ENCODE results near the gene HNRNPLL. TPM values are rescaled to one million over a fixed set of nuclear protein-coding genes. Genes with fewer than 3 reads are reported as not detected.

The HNRNPLL gene
- total and polyA plus RNA-seq, 7 experiments from 2014 or later = 10.1 to 66.8 (median 24.8) TPM

DNA sequence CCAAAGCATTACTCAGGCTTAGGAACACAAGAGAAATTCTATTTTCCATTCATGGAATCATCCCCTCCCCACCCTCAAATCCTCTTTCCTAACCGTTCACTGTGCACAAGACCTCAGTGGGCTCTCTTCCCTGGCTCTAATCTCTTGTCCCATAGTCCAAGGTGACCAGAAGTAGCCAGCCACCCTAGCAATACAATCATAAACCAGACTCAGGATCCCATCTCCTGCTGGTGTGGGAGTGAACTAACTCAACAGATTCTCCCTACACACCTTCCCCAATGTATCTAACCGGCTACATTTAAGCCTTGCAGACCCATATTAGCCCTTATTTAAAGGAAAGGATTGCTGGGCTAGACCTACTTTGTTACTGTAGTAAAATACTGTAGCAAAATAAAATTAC lies 45.5 kb downstream of the HNRNPLL start:
- POLR2A ChIA-PET = interaction anchor here (0.6 kb wide), 1 partner anchor 21 kb away, joined by 3 read pairs; no protein-coding TSS in a partner anchor
- H3K4me1 ChIP-seq (ENCODE audit: control insufficient read depth in 2 of 2, insufficient read depth in 2 of 2, low read length in 2 of 2) = no peaks in the 10 kb centered on the region
- peaks cover 0 to 8% (median 4%) of the 10 kb centered on the region in 7 donors for H3K4me1 Mint-ChIP-seq
- H3K27me3 ChIP-seq (ENCODE audit: control insufficient read depth in 2 of 2, insufficient read depth in 2 of 2, low read length in 2 of 2) = no peaks in the 10 kb centered on the region
- H3K27me3 Mint-ChIP-seq = no peaks in the 10 kb centered on the region
- intact Hi-C loops (cut with micrococcal nuclease) = no loop called here
- peaks cover 0 to 15% (median 11%) of the 10 kb centered on the region in 5 donors for H3K36me3 Mint-ChIP-seq
- no peak for ATAC-seq
- H3K4me3 ChIP-seq (ENCODE audit: low read length) = no peak overlapping the region
- DNase-seq = no peak
- H3K27ac Mint-ChIP-seq = no peak overlapping the region
- H3K4me3 Mint-ChIP-seq = no peak overlapping the region
- CTCF ChIA-PET = no interaction called here
- H3K36me3 ChIP-seq (ENCODE audit: control insufficient read depth in 2 of 3, insufficient read depth in 3 of 3, low read length in 3 of 3) = peaks cover 0 to 8% (median 0%) of the 10 kb centered on the region in 3 experiments
- no peaks in the 10 kb centered on the region for H3K9me3 Mint-ChIP-seq
- H3K9me3 ChIP-seq (ENCODE audit: control insufficient read depth in 2 of 3, low read length in 3 of 3) = no peaks in the 10 kb centered on the region
- no peak overlapping the region for H3K27ac ChIP-seq (ENCODE audit: low read depth, low read length)

- ATAC-seq (no peak), DNase-seq (no peak)
- CTCF ChIA-PET = interaction anchor here (1.2 kb wide), 1 partner anchor 20 kb away, joined by 6 read pairs; no protein-coding TSS in a partner anchor
- H3K27ac ChIP-seq (ENCODE audit: low read depth, low read length) = no peak overlapping the region
- POLR2A ChIA-PET = no interaction called here
- H3K9me3 ChIP-seq (ENCODE audit: control insufficient read depth in 2 of 3, low read length in 3 of 3) = no peaks in the 10 kb centered on the region
- H3K4me3 ChIP-seq (ENCODE audit: low read length) = no peak overlapping the region
- H3K27ac Mint-ChIP-seq = no peak overlapping the region
- no peaks in the 10 kb centered on the region for H3K27me3 ChIP-seq (ENCODE audit: control insufficient read depth in 2 of 2, insufficient read depth in 2 of 2, low read length in 2 of 2)
- intact Hi-C loops (cut with micrococcal nuclease) = no loop called here
- peaks cover 0 to 14% (median under 1%) of the 10 kb centered on the region in 5 donors for H3K36me3 Mint-ChIP-seq
- no peaks in the 10 kb centered on the region for H3K9me3 Mint-ChIP-seq
- H3K4me1 ChIP-seq (ENCODE audit: control insufficient read depth in 2 of 2, insufficient read depth in 2 of 2, low read length in 2 of 2) = no peaks in the 10 kb centered on the region
- no peak overlapping the region for H3K4me3 Mint-ChIP-seq
- H3K4me1 Mint-ChIP-seq = peaks cover 1 to 14% (median 10%) of the 10 kb centered on the region in 7 donors
- H3K27me3 Mint-ChIP-seq = no peaks in the 10 kb centered on the region
- peaks cover 0 to 5% (median 0%) of the 10 kb centered on the region in 3 experiments for H3K36me3 ChIP-seq (ENCODE audit: control insufficient read depth in 2 of 3, insufficient read depth in 3 of 3, low read length in 3 of 3)
These were observed 46.5 kb downstream of the HNRNPLL start for GRCh38 chr2:38556006-38556801.

GRCh38 chr2:38554973-38555595 lies 47.6 kb downstream of the HNRNPLL start:
- CTCF ChIA-PET = interaction anchor here (0.6 to 1.6 kb wide), 5 partner anchors 19 to 239 kb away, joined by 3 to 6 read pairs (median 4); no protein-coding TSS in a partner anchor
- H3K9me3 Mint-ChIP-seq = no peaks in the 10 kb centered on the region
- H3K36me3 ChIP-seq (ENCODE audit: control insufficient read depth in 2 of 3, insufficient read depth in 3 of 3, low read length in 3 of 3) = peaks cover 0 to 5% (median 0%) of the 10 kb centered on the region in 3 experiments
- intact Hi-C loops (cut with micrococcal nuclease) = no loop called here
- no peak overlapping the region for H3K27ac Mint-ChIP-seq
- peaks cover 2 to 14% (median 10%) of the 10 kb centered on the region in 7 donors for H3K4me1 Mint-ChIP-seq
- ATAC-seq (no peak), DNase-seq (no peak)
- POLR2A ChIA-PET = no interaction called here
- H3K4me3 Mint-ChIP-seq = no peak overlapping the region
- no peak overlapping the region for H3K4me3 ChIP-seq (ENCODE audit: low read length)
- H3K27me3 ChIP-seq (ENCODE audit: control insufficient read depth in 2 of 2, insufficient read depth in 2 of 2, low read length in 2 of 2) = no peaks in the 10 kb centered on the region
- H3K27me3 Mint-ChIP-seq = no peaks in the 10 kb centered on the region
- no peak overlapping the region for H3K27ac ChIP-seq (ENCODE audit: low read depth, low read length)
- peaks cover 0 to 9% (median 0%) of the 10 kb centered on the region in 5 donors for H3K36me3 Mint-ChIP-seq
- no peaks in the 10 kb centered on the region for H3K4me1 ChIP-seq (ENCODE audit: control insufficient read depth in 2 of 2, insufficient read depth in 2 of 2, low read length in 2 of 2)
- no peaks in the 10 kb centered on the region for H3K9me3 ChIP-seq (ENCODE audit: control insufficient read depth in 2 of 3, low read length in 3 of 3)

GRCh38 chr2:38553554-38553953 lies 49.2 kb downstream of the HNRNPLL start:
- Mint-ChIP-seq H3K4me1 (peaks cover 2 to 17% (median 10%) of the 10 kb centered on the region in 7 donors), H3K27me3 (no peaks in the 10 kb centered on the region), H3K9me3 (no peaks in the 10 kb centered on the region), H3K27ac (no peak overlapping the region), H3K4me3 (no peak overlapping the region), H3K36me3 (peaks cover 0 to 7% (median 0%) of the 10 kb centered on the region in 5 donors)
- Histone ChIP-seq H3K9me3 (ENCODE audit: control insufficient read depth in 2 of 3, low read length in 3 of 3) (no peaks in the 10 kb centered on the region), H3K4me1 (ENCODE audit: control insufficient read depth in 2 of 2, insufficient read depth in 2 of 2, low read length in 2 of 2) (no peaks in the 10 kb centered on the region), H3K4me3 (ENCODE audit: low read length) (no peak overlapping the region), H3K36me3 (ENCODE audit: control insufficient read depth in 2 of 3, insufficient read depth in 3 of 3, low read length in 3 of 3) (no peaks in the 10 kb centered on the region), H3K27ac (ENCODE audit: low read depth, low read length) (no peak overlapping the region), H3K27me3 (ENCODE audit: control insufficient read depth in 2 of 2, insufficient read depth in 2 of 2, low read length in 2 of 2) (no peaks in the 10 kb centered on the region)
- ChIA-PET CTCF (interaction anchor here (0.8 kb wide), 1 partner anchor 74 kb away, joined by 3 read pairs; no protein-coding TSS in a partner anchor), POLR2A (interaction anchor here (0.6 kb wide), 2 partner anchors 182 to 192 kb away, joined by 3 read pairs; no protein-coding TSS in a partner anchor)
- intact Hi-C loops (cut with micrococcal nuclease) = no loop called here
- no peak for DNase-seq
- no peak for ATAC-seq

DNA sequence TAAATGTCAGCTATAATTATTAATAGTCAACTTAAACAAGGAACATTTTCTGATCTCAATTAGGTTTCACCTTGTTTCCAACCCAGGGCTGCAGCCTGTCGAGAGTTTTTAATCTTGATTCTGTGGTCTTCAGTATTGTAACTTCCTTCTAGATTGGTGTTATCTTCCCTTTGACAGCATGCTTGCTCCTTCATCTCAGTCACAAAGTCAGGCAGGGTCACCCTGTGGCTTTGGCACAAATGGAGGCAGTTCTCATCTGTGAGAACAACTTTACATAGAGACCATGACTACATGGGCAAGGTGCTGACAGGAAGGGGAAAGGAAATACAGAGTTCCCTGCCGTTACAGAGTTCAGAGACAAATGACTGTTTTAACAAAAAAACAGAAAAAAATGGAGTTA lies 50.5 kb downstream of the HNRNPLL start:
- H3K4me1 ChIP-seq (ENCODE audit: control insufficient read depth in 2 of 2, insufficient read depth in 2 of 2, low read length in 2 of 2) = no peaks in the 10 kb centered on the region
- H3K27ac Mint-ChIP-seq = peak overlapping the region in 3 of 9 donors; percentile 68 to 76 (median 74)
- no peaks in the 10 kb centered on the region for H3K27me3 ChIP-seq (ENCODE audit: control insufficient read depth in 2 of 2, insufficient read depth in 2 of 2, low read length in 2 of 2)
- H3K27ac ChIP-seq (ENCODE audit: low read depth, low read length) = no peak overlapping the region
- intact Hi-C loops (cut with micrococcal nuclease) = no loop called here
- H3K36me3 Mint-ChIP-seq = peaks cover 0 to 8% (median 0%) of the 10 kb centered on the region in 5 donors
- CTCF ChIA-PET = no interaction called here
- no peaks in the 10 kb centered on the region for H3K27me3 Mint-ChIP-seq
- no peaks in the 10 kb centered on the region for H3K9me3 ChIP-seq (ENCODE audit: control insufficient read depth in 2 of 3, low read length in 3 of 3)
- no peak overlapping the region for H3K4me3 Mint-ChIP-seq
- H3K4me3 ChIP-seq (ENCODE audit: low read length) = no peak overlapping the region
- no peaks in the 10 kb centered on the region for H3K9me3 Mint-ChIP-seq
- DNase-seq = no peak
- POLR2A ChIA-PET = no interaction called here
- H3K36me3 ChIP-seq (ENCODE audit: control insufficient read depth in 2 of 3, insufficient read depth in 3 of 3, low read length in 3 of 3) = no peaks in the 10 kb centered on the region
- ATAC-seq = peak; percentile 48
- H3K4me1 Mint-ChIP-seq = peaks cover 2 to 17% (median 10%) of the 10 kb centered on the region in 7 donors

- H3K36me3 Mint-ChIP-seq = peaks cover 0 to 5% (median 0%) of the 10 kb centered on the region in 5 donors
- Histone ChIP-seq H3K9me3 (ENCODE audit: control insufficient read depth in 2 of 3, low read length in 3 of 3) (no peaks in the 10 kb centered on the region), H3K4me3 (ENCODE audit: low read length) (no peak overlapping the region), H3K27me3 (ENCODE audit: control insufficient read depth in 2 of 2, insufficient read depth in 2 of 2, low read length in 2 of 2) (no peaks in the 10 kb centered on the region), H3K27ac (ENCODE audit: low read depth, low read length) (no peak overlapping the region), H3K36me3 (ENCODE audit: control insufficient read depth in 2 of 3, insufficient read depth in 3 of 3, low read length in 3 of 3) (no peaks in the 10 kb centered on the region), H3K4me1 (ENCODE audit: control insufficient read depth in 2 of 2, insufficient read depth in 2 of 2, low read length in 2 of 2) (no peaks in the 10 kb centered on the region)
- POLR2A ChIA-PET = no interaction called here
- intact Hi-C loops (cut with micrococcal nuclease) = no loop called here
- H3K27ac Mint-ChIP-seq = no peak overlapping the region
- no peaks in the 10 kb centered on the region for H3K27me3 Mint-ChIP-seq
- no peaks in the 10 kb centered on the region for H3K9me3 Mint-ChIP-seq
- H3K4me1 Mint-ChIP-seq = peaks cover 2 to 17% (median 10%) of the 10 kb centered on the region in 7 donors
- H3K4me3 Mint-ChIP-seq = no peak overlapping the region
- no peak for DNase-seq
- ATAC-seq = no peak
- CTCF ChIA-PET = no interaction called here
These were observed 51.0 kb downstream of the HNRNPLL start for GRCh38 chr2:38551746-38552145.
